WTC11 (cell line): Measurements from ENCODE around the gene OSMR. TPM values are rescaled to one million over a fixed set of nuclear protein-coding genes. Genes with fewer than 3 reads are reported as not detected.

Experiments
- ATAC-seq: fragments of 200-7000 bp; cut with Tn5 transposase; 2 replicates; pipeline ENCODE4 v1.10.0; 2021; ENCODE audit warnings: mild to moderate bottlenecking, moderate library complexity
- CTCF ChIA-PET: fragments of 300-600 bp; sonication (Branson Sonifier 250); formaldehyde crosslinking; loops from one replicate; lab custom pipeline; 2021; ENCODE audit warnings: antibody characterized with exemption; lab: Charles Lee
- POLR2A ChIA-PET: fragments of 350-600 bp; sonication (Branson Sonifier 250); formaldehyde crosslinking; loops from one replicate; lab custom pipeline; 2021; ENCODE audit warnings: antibody characterized with exemption; lab: Charles Lee
- DNase-seq: peaks from one replicate; pipeline ENCODE4 v3.0.0; 2021; ENCODE audit warnings: low spot score
- H3K27ac Mint-ChIP-seq: 2 replicates; pipeline ENCODE4 v1.8.0; 2021; ENCODE audit warnings: mixed read lengths
- H3K27me3 Mint-ChIP-seq: 2 replicates; pipeline ENCODE4 v1.8.0; 2021; ENCODE audit warnings: low read depth, mild to moderate bottlenecking, moderate library complexity, mixed read lengths
- H3K36me3 Mint-ChIP-seq: 2 replicates; pipeline ENCODE4 v1.8.0; 2021; ENCODE audit warnings: mixed read lengths
- H3K4me1 Mint-ChIP-seq: 2 replicates; pipeline ENCODE4 v1.8.0; 2022; ENCODE audit warnings: mixed read lengths
- H3K4me3 Mint-ChIP-seq: 2 replicates; pipeline ENCODE4 v1.8.0; 2021; ENCODE audit warnings: mild to moderate bottlenecking, moderate library complexity, mixed read lengths
- H3K9me3 Mint-ChIP-seq: 2 replicates; pipeline ENCODE4 v1.8.0; 2021; ENCODE audit warnings: mixed read lengths
- ATF1 ChIP-seq: sonication (generic); formaldehyde crosslinking; IDR thresholded peaks from 2 replicates; pipeline ENCODE4 v1.8.1; 2023; ENCODE audit warnings: mild to moderate bottlenecking, moderate library complexity, missing genetic modification reagents
- CBFB ChIP-seq: sonication (generic); formaldehyde crosslinking; IDR thresholded peaks from 2 replicates; pipeline ENCODE4 v1.8.1; 2022; ENCODE audit warnings: mild to moderate bottlenecking, low read depth, missing genetic modification reagents
- CREM ChIP-seq: sonication (generic); formaldehyde crosslinking; IDR thresholded peaks from 2 replicates; pipeline ENCODE4 v1.8.1; 2022; ENCODE audit warnings: mild to moderate bottlenecking, missing genetic modification reagents, moderate library complexity
- EMX1 ChIP-seq: fragments of 250-450 bp; sonication (Bioruptor Pico); IDR thresholded peaks from 2 replicates; pipeline ENCODE4 v1.8.0; 2021; ENCODE audit warnings: mild to moderate bottlenecking
- FOXJ3 ChIP-seq: sonication (generic); formaldehyde crosslinking; IDR thresholded peaks from 2 replicates; pipeline ENCODE4 v1.9.0; 2021; ENCODE audit warnings: missing genetic modification reagents, mild to moderate bottlenecking, borderline replicate concordance
- FOXK1 ChIP-seq: sonication (generic); formaldehyde crosslinking; IDR thresholded peaks from 2 replicates; pipeline ENCODE4 v1.8.0; 2022; ENCODE audit warnings: mild to moderate bottlenecking, moderate library complexity, missing genetic modification reagents
- FOXP1 ChIP-seq: sonication (generic); formaldehyde crosslinking; IDR thresholded peaks from 2 replicates; pipeline ENCODE4 v1.8.0; 2022; ENCODE audit warnings: missing genetic modification reagents, mild to moderate bottlenecking, moderate library complexity, borderline replicate concordance
- GABPB1 ChIP-seq: sonication (generic); formaldehyde crosslinking; IDR thresholded peaks from 2 replicates; pipeline ENCODE4 v1.8.1; 2023; ENCODE audit warnings: mild to moderate bottlenecking, missing genetic modification reagents
- GRHL2 ChIP-seq: fragments of 250-450 bp; sonication (Bioruptor Pico); IDR thresholded peaks from 2 replicates; pipeline ENCODE4 v1.8.0; 2022; ENCODE audit warnings: mild to moderate bottlenecking, moderate library complexity; ENCODE audit not compliant: insufficient replicate concordance, severe bottlenecking
- JAZF1 ChIP-seq: fragments of 250-450 bp; sonication (Bioruptor Pico); IDR thresholded peaks from 2 replicates; pipeline ENCODE4 v1.9.0; 2021; ENCODE audit warnings: moderate library complexity, mild to moderate bottlenecking, inconsistent platforms
- NFATC4 ChIP-seq: fragments of 250-450 bp; sonication (Bioruptor Pico); IDR thresholded peaks from 2 replicates; pipeline ENCODE4 v1.9.0; 2021; ENCODE audit warnings: mild to moderate bottlenecking
- NFYB ChIP-seq: sonication (generic); formaldehyde crosslinking; conservative IDR thresholded peaks from 2 replicates; pipeline ENCODE4 v1.8.0; 2022; ENCODE audit warnings: low read depth, missing genetic modification reagents
- OVOL2 ChIP-seq: fragments of 250-450 bp; sonication (Bioruptor Pico); IDR thresholded peaks from 2 replicates; pipeline ENCODE4 v1.9.0; 2021; ENCODE audit warnings: mild to moderate bottlenecking, borderline replicate concordance
- RORB ChIP-seq: fragments of 250-450 bp; sonication (Bioruptor Pico); IDR thresholded peaks from 2 replicates; pipeline ENCODE4 v1.9.0; 2021; ENCODE audit warnings: mild to moderate bottlenecking
- TCF7 ChIP-seq: sonication (generic); formaldehyde crosslinking; IDR thresholded peaks from 2 replicates; pipeline ENCODE4 v1.8.0; 2022; ENCODE audit warnings: mild to moderate bottlenecking, low read depth, missing genetic modification reagents, moderate library complexity
- TEAD1 ChIP-seq: sonication (generic); formaldehyde crosslinking; IDR thresholded peaks from 2 replicates; pipeline ENCODE4 v1.8.0; 2022; ENCODE audit warnings: mild to moderate bottlenecking, missing genetic modification reagents
- TP53 ChIP-seq: sonication (generic); formaldehyde crosslinking; IDR thresholded peaks from 2 replicates; pipeline ENCODE4 v1.8.1; 2023; ENCODE audit warnings: mild to moderate bottlenecking, missing genetic modification reagents
- ZNF138 ChIP-seq: sonication (generic); formaldehyde crosslinking; conservative IDR thresholded peaks from 2 replicates; pipeline ENCODE4 v1.8.1; 2022; ENCODE audit warnings: mild to moderate bottlenecking, moderate library complexity, missing genetic modification reagents
- ZNF263 ChIP-seq: sonication (generic); formaldehyde crosslinking; IDR thresholded peaks from 2 replicates; pipeline ENCODE4 v1.8.1; 2022; ENCODE audit warnings: low read depth, mild to moderate bottlenecking, moderate library complexity, missing genetic modification reagents
- ZNF317 ChIP-seq: sonication (generic); formaldehyde crosslinking; IDR thresholded peaks from 2 replicates; pipeline ENCODE4 v1.8.1; 2023; ENCODE audit warnings: low read depth, mild to moderate bottlenecking, moderate library complexity, missing genetic modification reagents, borderline replicate concordance
- ZNF416 ChIP-seq: fragments of 250-450 bp; sonication (Bioruptor Pico); IDR thresholded peaks from 2 replicates; pipeline ENCODE4 v1.9.0; 2021; ENCODE audit warnings: mild to moderate bottlenecking, inconsistent platforms
- ZNF671 ChIP-seq: fragments of 250-450 bp; sonication (Bioruptor Pico); IDR thresholded peaks from 2 replicates; pipeline ENCODE4 v1.8.0; 2021; ENCODE audit warnings: mild to moderate bottlenecking
- total RNA-seq: library from RNA; stranded (reverse); gene quantifications from 3 replicates; pipeline ENCODE4 v1.2.3, GENCODE V29; 2021
- TF ChIP-seq, protein P1 (sequence below): sonication (generic); formaldehyde crosslinking; IDR thresholded peaks from 2 replicates; pipeline ENCODE4 v1.8.1; 2022; ENCODE audit warnings: mild to moderate bottlenecking, moderate library complexity, missing genetic modification reagents
- TF ChIP-seq, protein P2 (sequence below): sonication (generic); formaldehyde crosslinking; IDR thresholded peaks from 2 replicates; pipeline ENCODE4 v1.8.1; 2023; ENCODE audit warnings: mild to moderate bottlenecking, missing genetic modification reagents, moderate library complexity
- TF ChIP-seq, protein P3 (sequence below): sonication (generic); formaldehyde crosslinking; IDR thresholded peaks from 2 replicates; pipeline ENCODE4 v1.8.0; 2022; ENCODE audit warnings: mild to moderate bottlenecking, missing genetic modification reagents
- TF ChIP-seq, protein P4 (sequence below): fragments of 250-450 bp; sonication (Bioruptor Pico); IDR thresholded peaks from 2 replicates; pipeline ENCODE4 v1.9.0; 2021; ENCODE audit warnings: mild to moderate bottlenecking
- TF ChIP-seq, protein P5 (sequence below): fragments of 250-450 bp; sonication (Bioruptor Pico); IDR thresholded peaks from 2 replicates; pipeline ENCODE4 v1.9.0; 2021; ENCODE audit warnings: mild to moderate bottlenecking
- TF ChIP-seq, protein P6 (sequence below): sonication (generic); formaldehyde crosslinking; IDR thresholded peaks from 2 replicates; pipeline ENCODE4 v1.8.0; 2022; ENCODE audit warnings: mild to moderate bottlenecking, missing genetic modification reagents

OSMR gene
- total RNA-seq, 1 experiment from 2014 or later: 2.3 TPM

DNA sequence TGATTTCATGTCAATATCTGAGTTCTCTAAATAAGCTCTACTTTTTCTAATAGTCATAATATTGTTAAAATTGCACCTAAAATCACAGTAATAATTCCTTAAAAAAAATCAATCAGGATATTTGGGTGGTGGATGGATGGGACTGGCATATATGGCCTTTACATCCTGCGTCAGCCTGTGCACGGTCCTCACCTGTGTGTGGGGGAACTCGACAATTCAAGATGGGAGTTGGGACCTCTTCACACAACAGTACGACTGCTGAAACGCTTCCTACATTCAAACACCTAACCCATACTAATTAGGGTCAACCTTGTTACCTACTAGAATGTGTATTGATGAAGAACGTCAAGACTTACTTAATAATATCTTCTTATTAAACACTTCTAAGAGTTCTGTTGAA lies 90.5 kb downstream of the OSMR start:
- Mint-ChIP-seq H3K9me3 (no peaks in the 10 kb centered on the region), H3K4me3 (no peak overlapping the region), H3K4me1 (peaks cover 4% of the 10 kb centered on the region), H3K36me3 (peaks cover 3% of the 10 kb centered on the region; the same call in 1 of the 2 replicates), H3K27me3 (no peaks in the 10 kb centered on the region), H3K27ac (no peak overlapping the region)
- DNase-seq: no peak
- TF ChIP-seq FOXJ3 (CRISPR knock-in tag) (no peak), FOXP1 (CRISPR knock-in tag) (no peak), TP53 (CRISPR knock-in tag) (no peak), OVOL2 (CRISPR knock-in tag) (no peak), ZNF138 (CRISPR knock-in tag) (no peak), EMX1 (CRISPR knock-in tag) (no peak), TCF7 (no peak), ZNF671 (CRISPR knock-in tag) (no peak), GRHL2 (CRISPR knock-in tag) (no peak), CBFB (no peak), NFYB (CRISPR knock-in tag) (no peak), ZNF317 (no peak), CREM (CRISPR knock-in tag) (no peak)
- TF ChIP-seq, protein P1, sequence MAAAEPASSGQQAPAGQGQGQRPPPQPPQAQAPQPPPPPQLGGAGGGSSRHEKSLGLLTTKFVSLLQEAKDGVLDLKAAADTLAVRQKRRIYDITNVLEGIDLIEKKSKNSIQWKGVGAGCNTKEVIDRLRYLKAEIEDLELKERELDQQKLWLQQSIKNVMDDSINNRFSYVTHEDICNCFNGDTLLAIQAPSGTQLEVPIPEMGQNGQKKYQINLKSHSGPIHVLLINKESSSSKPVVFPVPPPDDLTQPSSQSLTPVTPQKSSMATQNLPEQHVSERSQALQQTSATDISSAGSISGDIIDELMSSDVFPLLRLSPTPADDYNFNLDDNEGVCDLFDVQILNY (CRISPR knock-in tag): no peak
- TF ChIP-seq, protein P2, sequence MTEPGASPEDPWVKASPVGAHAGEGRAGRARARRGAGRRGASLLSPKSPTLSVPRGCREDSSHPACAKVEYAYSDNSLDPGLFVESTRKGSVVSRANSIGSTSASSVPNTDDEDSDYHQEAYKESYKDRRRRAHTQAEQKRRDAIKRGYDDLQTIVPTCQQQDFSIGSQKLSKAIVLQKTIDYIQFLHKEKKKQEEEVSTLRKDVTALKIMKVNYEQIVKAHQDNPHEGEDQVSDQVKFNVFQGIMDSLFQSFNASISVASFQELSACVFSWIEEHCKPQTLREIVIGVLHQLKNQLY (CRISPR knock-in tag): no peak
- TF ChIP-seq, protein P3, sequence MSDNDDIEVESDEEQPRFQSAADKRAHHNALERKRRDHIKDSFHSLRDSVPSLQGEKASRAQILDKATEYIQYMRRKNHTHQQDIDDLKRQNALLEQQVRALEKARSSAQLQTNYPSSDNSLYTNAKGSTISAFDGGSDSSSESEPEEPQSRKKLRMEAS: no peak
- TF ChIP-seq, protein P4, sequence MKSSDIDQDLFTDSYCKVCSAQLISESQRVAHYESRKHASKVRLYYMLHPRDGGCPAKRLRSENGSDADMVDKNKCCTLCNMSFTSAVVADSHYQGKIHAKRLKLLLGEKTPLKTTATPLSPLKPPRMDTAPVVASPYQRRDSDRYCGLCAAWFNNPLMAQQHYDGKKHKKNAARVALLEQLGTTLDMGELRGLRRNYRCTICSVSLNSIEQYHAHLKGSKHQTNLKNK: no peak
- TF ChIP-seq, protein P5, sequence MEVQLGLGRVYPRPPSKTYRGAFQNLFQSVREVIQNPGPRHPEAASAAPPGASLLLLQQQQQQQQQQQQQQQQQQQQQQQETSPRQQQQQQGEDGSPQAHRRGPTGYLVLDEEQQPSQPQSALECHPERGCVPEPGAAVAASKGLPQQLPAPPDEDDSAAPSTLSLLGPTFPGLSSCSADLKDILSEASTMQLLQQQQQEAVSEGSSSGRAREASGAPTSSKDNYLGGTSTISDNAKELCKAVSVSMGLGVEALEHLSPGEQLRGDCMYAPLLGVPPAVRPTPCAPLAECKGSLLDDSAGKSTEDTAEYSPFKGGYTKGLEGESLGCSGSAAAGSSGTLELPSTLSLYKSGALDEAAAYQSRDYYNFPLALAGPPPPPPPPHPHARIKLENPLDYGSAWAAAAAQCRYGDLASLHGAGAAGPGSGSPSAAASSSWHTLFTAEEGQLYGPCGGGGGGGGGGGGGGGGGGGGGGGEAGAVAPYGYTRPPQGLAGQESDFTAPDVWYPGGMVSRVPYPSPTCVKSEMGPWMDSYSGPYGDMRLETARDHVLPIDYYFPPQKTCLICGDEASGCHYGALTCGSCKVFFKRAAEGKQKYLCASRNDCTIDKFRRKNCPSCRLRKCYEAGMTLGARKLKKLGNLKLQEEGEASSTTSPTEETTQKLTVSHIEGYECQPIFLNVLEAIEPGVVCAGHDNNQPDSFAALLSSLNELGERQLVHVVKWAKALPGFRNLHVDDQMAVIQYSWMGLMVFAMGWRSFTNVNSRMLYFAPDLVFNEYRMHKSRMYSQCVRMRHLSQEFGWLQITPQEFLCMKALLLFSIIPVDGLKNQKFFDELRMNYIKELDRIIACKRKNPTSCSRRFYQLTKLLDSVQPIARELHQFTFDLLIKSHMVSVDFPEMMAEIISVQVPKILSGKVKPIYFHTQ (CRISPR knock-in tag): no peak
- POLR2A ChIA-PET: no interaction called here
- CTCF ChIA-PET: no interaction called here
- no peak for ATAC-seq

DNA sequence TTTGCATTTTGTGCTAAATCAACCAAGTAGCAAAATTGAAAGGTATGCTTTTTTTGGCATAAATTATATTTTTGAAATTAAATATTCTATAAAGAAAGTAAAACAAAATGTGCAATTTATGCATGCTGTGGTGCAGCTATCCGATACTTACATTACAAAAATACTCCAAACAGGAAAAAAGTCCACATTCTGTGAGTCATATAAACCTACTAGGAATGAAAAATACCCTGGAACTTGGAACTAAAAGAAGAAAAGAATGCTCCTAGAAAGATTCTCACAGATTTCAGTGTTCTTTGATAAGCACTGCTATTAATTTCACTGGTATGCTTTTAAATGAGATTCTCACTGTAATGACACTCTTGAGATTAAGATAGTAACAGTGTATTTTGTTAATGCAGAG lies 92.6 kb downstream of the OSMR start:
- no peak for TF ChIP-seq ATF1 (CRISPR knock-in tag)
- TF ChIP-seq ZNF416 (CRISPR knock-in tag): no peak
- TF ChIP-seq ZNF263 (CRISPR knock-in tag): no peak
- TF ChIP-seq, protein P4: no peak
- TF ChIP-seq RORB (CRISPR knock-in tag): no peak
- no peak for TF ChIP-seq NFATC4 (CRISPR knock-in tag)
- TF ChIP-seq FOXK1 (CRISPR knock-in tag): no peak
- no peak for TF ChIP-seq TEAD1 (CRISPR knock-in tag)
- no peak for TF ChIP-seq GABPB1 (CRISPR knock-in tag)
- TF ChIP-seq, protein P2 (CRISPR knock-in tag): no peak
- TF ChIP-seq, protein P6, sequence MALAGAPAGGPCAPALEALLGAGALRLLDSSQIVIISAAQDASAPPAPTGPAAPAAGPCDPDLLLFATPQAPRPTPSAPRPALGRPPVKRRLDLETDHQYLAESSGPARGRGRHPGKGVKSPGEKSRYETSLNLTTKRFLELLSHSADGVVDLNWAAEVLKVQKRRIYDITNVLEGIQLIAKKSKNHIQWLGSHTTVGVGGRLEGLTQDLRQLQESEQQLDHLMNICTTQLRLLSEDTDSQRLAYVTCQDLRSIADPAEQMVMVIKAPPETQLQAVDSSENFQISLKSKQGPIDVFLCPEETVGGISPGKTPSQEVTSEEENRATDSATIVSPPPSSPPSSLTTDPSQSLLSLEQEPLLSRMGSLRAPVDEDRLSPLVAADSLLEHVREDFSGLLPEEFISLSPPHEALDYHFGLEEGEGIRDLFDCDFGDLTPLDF (CRISPR knock-in tag): no peak
- no peak for TF ChIP-seq JAZF1 (CRISPR knock-in tag)
- TF ChIP-seq, all 79 proteins: peak for 0
- H3K4me3 Mint-ChIP-seq: no peak overlapping the region
- POLR2A ChIA-PET: no interaction called here
- no peak overlapping the region for H3K27ac Mint-ChIP-seq
- H3K4me1 Mint-ChIP-seq: no peaks in the 10 kb centered on the region
- ATAC-seq (no peak), DNase-seq (no peak)
- no peaks in the 10 kb centered on the region for H3K27me3 Mint-ChIP-seq
- no peaks in the 10 kb centered on the region for H3K9me3 Mint-ChIP-seq
- CTCF ChIA-PET: no interaction called here
- H3K36me3 Mint-ChIP-seq: peaks cover 8% of the 10 kb centered on the region
